D721Med (cell line): Measurements from ENCODE around the gene PNPLA7.
"Not testable (repeated sequence)": the region's sequence is repeated elsewhere in the genome, so short reads cannot be mapped to it uniquely, and the experiment has no call there.

Experiments
- DNase-seq: peaks from one replicate; pipeline ENCODE4 v3.0.0; 2011; ENCODE audit warnings: low spot score; ENCODE audit not compliant: insufficient read length
- FAIRE-seq: peaks from 2 replicates; lab custom pipeline; 2011; peaks lifted over from hg19 to GRCh38; lab: Jason Lieb, UNC
- TF ChIP-seq, protein P1 (sequence below): IDR thresholded peaks from 2 replicates; pipeline ENCODE4 v1.5.1; 2012; ENCODE audit warnings: mild to moderate bottlenecking, control low read depth; ENCODE audit not compliant: insufficient read depth; ENCODE audit errors: missing control alignments

The PNPLA7 gene

DNA sequence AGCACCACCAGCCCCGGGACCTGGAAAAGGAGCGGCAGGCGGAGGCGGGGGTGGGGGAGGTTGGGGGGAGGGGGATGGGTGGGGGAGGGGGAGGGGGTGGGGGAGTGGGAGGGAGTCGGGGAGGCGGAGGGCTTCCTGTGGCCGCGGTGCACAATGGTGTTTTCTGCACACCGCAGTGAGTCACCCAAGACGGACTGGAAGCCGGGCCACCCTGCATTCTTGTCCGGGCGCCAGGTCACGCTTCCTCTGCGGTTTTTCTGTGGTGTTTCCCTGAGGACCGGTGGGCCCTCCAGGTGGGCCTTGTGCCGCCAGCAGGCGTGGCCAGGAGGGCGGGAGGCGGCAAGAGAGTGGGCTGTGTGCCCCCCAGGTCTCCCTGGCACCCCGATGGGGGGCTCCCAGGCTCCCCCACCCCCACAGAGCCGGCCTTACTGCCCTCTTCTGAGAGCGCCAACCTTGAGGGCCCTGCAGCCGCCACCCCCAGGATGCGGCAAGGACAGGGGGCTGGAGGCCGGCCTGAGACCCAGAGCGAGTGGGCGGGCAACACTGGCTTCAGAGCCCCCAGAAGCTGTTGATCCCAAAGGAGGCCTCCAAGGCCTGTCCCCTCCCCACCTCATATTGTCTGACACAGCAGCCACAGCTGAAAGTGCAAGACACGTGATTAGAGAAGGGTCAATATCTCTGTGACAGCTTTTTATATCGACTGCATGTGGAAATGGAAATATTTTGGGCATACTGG, 138.4 kb downstream of the PNPLA7 start:
- no peak for DNase-seq
- TF ChIP-seq, protein P1, sequence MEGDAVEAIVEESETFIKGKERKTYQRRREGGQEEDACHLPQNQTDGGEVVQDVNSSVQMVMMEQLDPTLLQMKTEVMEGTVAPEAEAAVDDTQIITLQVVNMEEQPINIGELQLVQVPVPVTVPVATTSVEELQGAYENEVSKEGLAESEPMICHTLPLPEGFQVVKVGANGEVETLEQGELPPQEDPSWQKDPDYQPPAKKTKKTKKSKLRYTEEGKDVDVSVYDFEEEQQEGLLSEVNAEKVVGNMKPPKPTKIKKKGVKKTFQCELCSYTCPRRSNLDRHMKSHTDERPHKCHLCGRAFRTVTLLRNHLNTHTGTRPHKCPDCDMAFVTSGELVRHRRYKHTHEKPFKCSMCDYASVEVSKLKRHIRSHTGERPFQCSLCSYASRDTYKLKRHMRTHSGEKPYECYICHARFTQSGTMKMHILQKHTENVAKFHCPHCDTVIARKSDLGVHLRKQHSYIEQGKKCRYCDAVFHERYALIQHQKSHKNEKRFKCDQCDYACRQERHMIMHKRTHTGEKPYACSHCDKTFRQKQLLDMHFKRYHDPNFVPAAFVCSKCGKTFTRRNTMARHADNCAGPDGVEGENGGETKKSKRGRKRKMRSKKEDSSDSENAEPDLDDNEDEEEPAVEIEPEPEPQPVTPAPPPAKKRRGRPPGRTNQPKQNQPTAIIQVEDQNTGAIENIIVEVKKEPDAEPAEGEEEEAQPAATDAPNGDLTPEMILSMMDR: no peak
- no peak for FAIRE-seq

DNA sequence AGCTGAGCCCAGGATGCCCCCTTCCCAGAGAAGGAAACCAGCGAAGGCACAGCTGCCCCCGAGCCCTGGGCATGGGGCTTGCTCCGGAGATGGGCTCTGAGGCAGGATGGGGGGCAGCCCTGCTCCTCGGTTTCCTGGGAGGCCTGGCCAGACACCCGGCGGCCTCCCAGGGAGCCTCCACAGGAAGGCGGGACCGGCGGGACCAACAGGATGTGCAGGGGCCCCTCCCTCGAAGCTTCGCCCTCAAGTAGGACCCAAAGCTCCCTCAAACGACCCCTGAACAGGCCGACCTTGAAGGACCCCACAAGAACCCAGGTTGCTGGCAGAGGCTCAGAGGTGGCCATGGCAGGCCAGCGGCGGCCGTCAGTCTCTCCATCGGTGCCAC, 138.9 kb downstream of the PNPLA7 start:
- FAIRE-seq: no peak
- DNase-seq: no peak
- TF ChIP-seq, protein P1: no peak

DNA sequence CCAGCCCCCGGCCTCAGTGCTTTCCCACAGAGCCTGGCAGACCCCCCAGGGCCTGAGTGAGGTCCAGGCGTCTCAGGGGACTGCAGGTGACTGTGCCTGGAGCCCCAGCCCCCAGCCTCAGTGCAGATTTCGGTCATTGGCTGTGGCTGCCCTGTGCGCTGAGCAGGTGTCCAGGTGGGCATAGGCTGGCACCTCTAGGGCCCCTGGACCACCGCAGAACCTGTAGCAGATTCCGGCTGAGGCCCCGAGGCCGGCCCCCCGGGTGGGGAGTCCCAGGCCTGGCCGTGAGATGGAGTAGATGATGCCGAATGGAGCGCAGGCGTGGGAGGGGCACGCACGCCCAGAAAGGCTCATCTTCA, 139.3 kb downstream of the PNPLA7 start:
- no peak for FAIRE-seq
- TF ChIP-seq, protein P1: no peak

DNA sequence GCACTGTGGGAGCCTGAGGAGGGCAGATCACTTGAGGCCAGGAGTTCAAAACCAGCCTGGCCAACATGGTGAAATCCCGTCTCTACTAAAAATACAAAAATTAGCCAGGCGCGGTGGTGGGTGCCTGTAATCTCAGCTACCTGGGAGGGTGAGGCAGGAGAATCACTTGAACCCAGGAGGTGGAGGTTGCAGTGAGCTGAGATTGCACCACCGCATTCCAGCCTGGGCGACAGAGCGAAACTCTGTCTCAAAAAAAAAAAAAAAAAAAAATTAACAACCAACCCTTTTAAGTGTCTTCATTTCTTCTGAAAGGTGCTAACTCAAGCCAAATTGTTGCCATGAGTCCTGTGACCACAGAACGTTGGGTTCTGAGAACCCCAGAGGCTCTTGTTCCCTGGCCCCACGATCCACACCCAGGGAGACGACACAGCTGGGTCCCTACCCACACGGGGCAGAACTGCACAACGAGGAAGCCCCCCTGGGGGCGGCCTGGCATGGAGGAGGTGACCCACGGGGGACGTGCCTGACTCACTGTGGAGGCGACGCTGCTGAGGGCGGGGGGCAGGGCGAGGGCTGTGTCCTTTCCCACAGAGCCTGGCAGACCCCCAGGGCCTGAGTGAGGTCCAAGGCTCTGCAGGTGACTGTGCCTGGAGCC, 139.8 kb downstream of the PNPLA7 start:
- not testable (repeated sequence) for FAIRE-seq, DNase-seq

More for the DNA sequence above, 139.3 kb downstream of the PNPLA7 start:
- no peak for DNase-seq
